HK-2 (cell line): ENCODE results near the gene MAGI3.

Experiments used
- DNase-seq: peaks from one replicate; pipeline ENCODE4 v3.0.0-alpha.2; 2018; ENCODE audit not compliant: unreplicated experiment

The MAGI3 gene

GRCh38 chr1:113389953-113390834, at the start of gene MAGI3:
Gene MAGI3 (plus strand): TSS chr1:113390515. CDS start chr1:113391034, 519 bp downstream.
- DNase-seq, result peak; percentile 99

- no peak for DNase-seq
Observed at GRCh38 chr1:113353580-113353979, 36.7 kb upstream of the MAGI3 start.

GRCh38 chr1:113363935-113364334, 26.4 kb upstream of the MAGI3 start:
- DNase-seq, result no peak

GRCh38 chr1:113369040-113369439, 21.3 kb upstream of the MAGI3 start:
- no peak for DNase-seq

- DNase-seq, result no peak
Observed at GRCh38 chr1:113369699-113370098, 20.6 kb upstream of the MAGI3 start.

- no peak for DNase-seq
Observed at GRCh38 chr1:113370868-113371267, 19.4 kb upstream of the MAGI3 start.

- no peak for DNase-seq
Observed at GRCh38 chr1:113372546-113372945, 17.8 kb upstream of the MAGI3 start.

- no peak for DNase-seq
Observed at GRCh38 chr1:113373644-113374043, 16.7 kb upstream of the MAGI3 start.

GRCh38 chr1:113375878-113376277, 14.4 kb upstream of the MAGI3 start:
- DNase-seq, result no peak

GRCh38 chr1:113380075-113380474, 10.2 kb upstream of the MAGI3 start:
- no peak for DNase-seq

GRCh38 chr1:113388017-113388620, 2.2 kb upstream of the MAGI3 start:
- DNase-seq, result no peak

GRCh38 chr1:113388621-113389358, 1.5 kb upstream of the MAGI3 start:
- peak; percentile 10 for DNase-seq

- no peak for DNase-seq
Observed at GRCh38 chr1:113389359-113389952, 859 bp upstream of the MAGI3 start.

GRCh38 chr1:113390871-113391648, 745 bp downstream of the MAGI3 start:
- DNase-seq, result peak; percentile 62

GRCh38 chr1:113391649-113392271, 1.4 kb downstream of the MAGI3 start:
- peak; percentile 13 for DNase-seq

GRCh38 chr1:113392541-113393128, 2.3 kb downstream of the MAGI3 start:
- DNase-seq, result no peak

GRCh38 chr1:113394043-113394862, 3.9 kb downstream of the MAGI3 start:
- DNase-seq, result no peak

- no peak for DNase-seq
Observed at GRCh38 chr1:113394863-113395259, 4.5 kb downstream of the MAGI3 start.

- DNase-seq, result no peak
Observed at GRCh38 chr1:113396102-113396501, 5.8 kb downstream of the MAGI3 start.

GRCh38 chr1:113396585-113396984, 6.3 kb downstream of the MAGI3 start:
- DNase-seq, result peak; percentile 17
